GM12892 (cell line): ENCODE measurements around the gene RNF207.

Experiments
- DNase-seq: peaks from one replicate; pipeline ENCODE4 v3.0.0; 2011; ENCODE audit not compliant: insufficient read length
- FAIRE-seq: peaks from 2 replicates; lab custom pipeline; 2011; peaks lifted over from hg19 to GRCh38; lab: Jason Lieb, UNC
- POLR2A ChIP-seq: IDR thresholded peaks from 2 replicates; pipeline ENCODE4 v1.6.1; 2011; ENCODE audit warnings: low read depth, low read length, control low read depth
- POLR2AphosphoS5 ChIP-seq: IDR thresholded peaks from 2 replicates; pipeline ENCODE4 v1.6.1; 2011; ENCODE audit warnings: low read depth, low read length, control low read depth
- TAF1 ChIP-seq: IDR thresholded peaks from 2 replicates; pipeline ENCODE4 v1.6.1; 2011; ENCODE audit warnings: low read depth, mild to moderate bottlenecking, control low read depth, low read length, borderline replicate concordance

RNF207 gene

GRCh38 chr1:6260961-6261614 is 55.2 kb downstream of the RNF207 start, which contains the start of gene GPR153:
GPR153 (minus strand) TSS chr1:6261098; CDS start chr1:6254905, 6,193 bp downstream.
- no peak for TF ChIP-seq POLR2AphosphoS5
- TF ChIP-seq POLR2A: no peak
- TF ChIP-seq TAF1: no peak
- DNase-seq: peak; percentile 73
- FAIRE-seq: peak; percentile 69

DNA sequence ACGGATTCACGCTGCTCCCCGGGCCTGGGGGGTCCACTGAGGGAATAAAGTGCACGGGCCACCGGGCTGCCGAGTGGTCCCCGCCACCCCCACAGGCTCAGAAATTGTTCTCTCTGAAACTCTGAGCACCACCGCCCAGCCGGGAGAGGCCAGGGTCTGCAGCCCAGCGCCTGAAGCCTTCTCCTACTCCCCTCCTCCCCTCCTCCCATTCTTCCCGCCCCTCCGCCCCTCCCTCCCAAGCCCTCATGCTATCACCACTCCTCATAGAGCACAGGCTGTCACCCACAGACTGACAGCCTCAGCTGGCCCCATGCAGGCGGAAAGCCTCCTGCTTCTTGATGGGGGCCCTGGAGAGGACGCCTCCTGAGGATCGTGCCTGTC is 55.7 kb downstream of the RNF207 start:
- TF ChIP-seq TAF1 (no peak), POLR2AphosphoS5 (no peak), POLR2A (no peak)
- DNase-seq: no peak
- FAIRE-seq: no peak

DNA sequence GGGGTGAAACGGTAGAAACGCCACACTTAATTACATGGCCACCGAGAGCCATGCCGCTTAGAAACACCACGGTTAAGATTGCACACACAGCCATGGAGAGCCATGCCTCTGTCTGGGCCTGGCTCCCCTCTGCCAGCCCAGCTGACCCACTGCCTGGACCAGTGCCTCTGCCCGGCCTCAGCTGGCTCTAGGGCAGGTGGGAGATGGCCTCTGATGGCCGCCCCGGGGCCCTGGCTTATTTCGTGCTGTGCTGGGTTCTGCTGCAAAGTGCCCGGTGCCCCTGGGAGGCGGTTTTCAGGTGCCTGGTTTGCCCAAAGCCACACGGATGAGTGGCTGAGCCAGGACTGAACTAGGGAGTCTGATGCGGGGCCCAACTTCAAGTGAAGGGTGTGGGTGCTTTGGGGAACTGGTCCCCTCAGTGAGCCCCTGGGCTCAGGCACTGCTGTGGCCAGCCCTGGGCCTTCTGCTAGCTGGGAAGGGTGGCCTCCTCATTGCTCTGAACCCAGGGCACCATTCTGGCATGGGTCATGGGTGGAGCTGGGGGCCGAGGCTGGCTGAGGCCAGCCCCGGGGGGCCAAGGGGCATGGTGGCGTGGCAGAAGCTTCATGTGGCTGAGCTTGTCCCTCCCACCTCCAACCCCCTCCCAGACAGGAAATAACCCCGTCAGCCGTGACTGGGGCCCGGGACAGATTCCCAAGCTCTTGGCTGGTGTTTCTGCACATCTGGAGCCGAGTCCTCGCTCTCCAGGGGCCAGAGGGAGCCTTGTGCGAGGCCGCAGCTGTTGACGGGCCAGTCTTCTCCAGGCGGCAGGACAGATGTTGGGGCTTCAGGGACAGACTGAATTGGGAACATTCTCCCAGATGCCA is 56.9 kb downstream of the RNF207 start:
- no peak for FAIRE-seq
- DNase-seq: no peak

GRCh38 chr1:6263716-6264115 is 57.8 kb downstream of the RNF207 start:
- DNase-seq: no peak
- TF ChIP-seq POLR2A (no peak), TAF1 (no peak), POLR2AphosphoS5 (no peak)
- no peak for FAIRE-seq

More for the DNA sequence above, 56.9 kb downstream of the RNF207 start:
- TF ChIP-seq POLR2AphosphoS5 (no peak), TAF1 (no peak)

GRCh38 chr1:6265151-6265550 is 59.2 kb downstream of the RNF207 start:
- FAIRE-seq: no peak
- TF ChIP-seq POLR2A: no peak
- no peak for TF ChIP-seq TAF1
- no peak for TF ChIP-seq POLR2AphosphoS5
- no peak for DNase-seq

- no peak for FAIRE-seq
- no peak for TF ChIP-seq POLR2AphosphoS5
- TF ChIP-seq POLR2A: no peak
- TF ChIP-seq TAF1: no peak
- DNase-seq: no peak
Observed at GRCh38 chr1:6266641-6267040, 60.7 kb downstream of the RNF207 start.

- no peak for TF ChIP-seq POLR2AphosphoS5
- no peak for TF ChIP-seq TAF1
- TF ChIP-seq POLR2A: no peak
- DNase-seq: no peak
- FAIRE-seq: no peak
Observed at GRCh38 chr1:6267686-6268322, 61.9 kb downstream of the RNF207 start.

DNA sequence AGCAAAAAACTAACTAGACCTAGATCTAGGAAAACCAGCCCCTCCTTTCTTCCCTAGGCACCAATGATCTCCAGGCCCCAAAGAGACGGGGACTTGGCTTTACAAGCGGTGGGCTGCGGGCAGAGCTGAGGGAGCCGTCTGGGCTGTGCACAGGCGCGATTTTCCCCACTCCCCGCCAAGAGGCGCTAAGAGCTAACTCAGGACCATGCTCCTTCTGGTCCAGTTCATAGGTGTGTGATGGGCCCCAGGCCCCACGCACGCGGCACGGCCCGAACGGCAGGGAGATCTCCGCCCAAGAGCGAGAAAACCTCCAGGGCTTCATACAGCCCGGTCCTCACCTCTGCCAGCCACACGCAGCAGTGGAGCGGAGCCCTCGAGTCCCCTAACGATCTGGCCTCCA is 62.5 kb downstream of the RNF207 start:
- TF ChIP-seq POLR2A (no peak), POLR2AphosphoS5 (no peak)

GRCh38 chr1:6269296-6269695 is 63.4 kb downstream of the RNF207 start:
- FAIRE-seq (no peak), DNase-seq (no peak)
- TF ChIP-seq POLR2A: no peak
- no peak for TF ChIP-seq TAF1
- no peak for TF ChIP-seq POLR2AphosphoS5

More for the DNA sequence above, 62.5 kb downstream of the RNF207 start:
- DNase-seq: no peak
- no peak for FAIRE-seq

GRCh38 chr1:6269720-6270400 is 63.9 kb downstream of the RNF207 start:
- no peak for DNase-seq
- TF ChIP-seq POLR2AphosphoS5 (no peak), POLR2A (no peak), TAF1 (no peak)
- FAIRE-seq: no peak

GRCh38 chr1:6270401-6270800 is 64.5 kb downstream of the RNF207 start:
- FAIRE-seq: no peak
- no peak for TF ChIP-seq TAF1
- TF ChIP-seq POLR2A: no peak
- DNase-seq: no peak
